ENCODE measurements around the gene HEXIM2.

DNA sequence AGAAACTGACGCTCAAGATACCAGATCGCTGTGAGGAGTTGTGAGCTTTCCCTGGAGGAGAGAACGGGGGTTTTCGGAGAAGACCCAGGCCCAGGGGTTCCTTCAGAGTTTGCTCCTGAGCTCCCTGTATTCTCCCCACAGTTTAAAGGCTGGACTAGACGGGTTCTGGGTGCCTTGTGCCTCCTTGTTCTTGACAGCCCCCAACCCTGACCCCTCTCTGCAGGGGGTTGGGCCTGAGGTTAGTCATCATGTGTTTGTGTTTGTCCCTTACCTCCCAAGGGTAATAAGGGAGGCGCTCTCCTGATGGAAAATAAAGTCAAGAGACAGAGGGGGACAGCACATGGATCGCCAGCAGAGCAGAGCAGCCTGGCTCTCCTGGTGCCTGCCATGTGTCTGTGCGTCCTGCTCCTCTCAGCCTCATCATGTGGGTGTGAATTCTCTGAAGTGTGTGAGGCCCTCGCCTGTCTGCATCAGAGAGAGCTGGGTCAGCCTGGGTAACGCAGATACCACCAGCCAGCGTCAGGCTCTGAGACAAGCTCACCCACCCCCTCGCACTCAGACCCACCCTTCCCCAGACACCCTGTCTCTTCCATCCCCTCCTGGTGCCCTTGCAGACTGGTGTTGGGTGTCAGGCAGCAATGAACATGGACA is 8.7 kb downstream of the HEXIM2 start:
- no peak for TF ChIP-seq EZH2 (IDR thresholded peaks at IDR 0.05)
- no peak for TF ChIP-seq POLR2AphosphoS5 (IDR thresholded peaks at IDR 0.05; ENCODE audit: borderline replicate concordance, low read depth, low read length)
- no peak for TF ChIP-seq FOXP2 (optimal IDR thresholded peaks at IDR 0.05; ENCODE audit: control extremely low read depth, extremely low read length, insufficient read depth)

Data from SK-N-MC (cell line).